ENCODE data around the gene MRPL49. TPM values are rescaled to one million over a fixed set of nuclear protein-coding genes. Genes with fewer than 3 reads are reported as not detected.

The MRPL49 gene
- total and polyA plus RNA-seq, 2 experiments from 2014 or later: 46.8 to 57.6 TPM

DNA sequence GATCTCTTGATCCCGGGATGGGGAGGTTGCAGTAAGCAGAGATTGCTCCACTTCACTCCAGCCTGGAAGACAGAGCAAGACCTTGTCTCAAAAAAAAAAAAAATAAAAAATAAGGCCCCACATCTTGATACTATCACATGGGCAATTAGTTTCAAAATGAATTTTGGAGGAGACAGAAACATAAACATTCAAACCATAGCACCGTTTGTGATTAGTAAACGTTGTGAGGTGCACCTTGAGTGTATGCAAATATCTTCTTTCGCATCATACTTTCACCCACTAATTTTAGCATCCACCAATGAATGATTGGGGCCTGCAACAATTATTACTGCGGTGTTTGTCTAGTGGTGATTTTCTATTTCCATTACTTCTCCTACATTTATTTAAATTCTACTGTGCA lies 36.9 kb downstream of the MRPL49 start:
- DNase-seq (ENCODE audit: low spot score): no peak
- Histone ChIP-seq H3K79me2 (no peaks in the 10 kb centered on the region), H3K4me3 (no peak overlapping the region), H3K4me2 (no peak overlapping the region), H3K4me1 (ENCODE audit: insufficient read depth) (no peaks in the 10 kb centered on the region), H3K36me3 (replicated peaks; ENCODE audit: insufficient read depth, low read depth) (no peaks in the 10 kb centered on the region), H4K20me1 (ENCODE audit: insufficient read depth, poor library complexity, severe bottlenecking) (no peaks in the 10 kb centered on the region), H3K9me3 (ENCODE audit: low read depth) (no peaks in the 10 kb centered on the region), H3K27ac (no peak overlapping the region), H3K27me3 (no peaks in the 10 kb centered on the region), H2AFZ (no peak overlapping the region), H3K9me2 (replicated peaks; ENCODE audit: insufficient read depth) (no peaks in the 10 kb centered on the region)
- WGBS (ENCODE audit: low lambda C conversion rate, missing lambda C conversion rate): 83% methylated on average over 5 of the region's 5 CpGs
- TF ChIP-seq EZH2phosphoT487 (IDR thresholded peaks at IDR 0.05; ENCODE audit: low read depth, severe bottlenecking, unreplicated experiment) (no peak), EZH2 (IDR thresholded peaks at IDR 0.05; ENCODE audit: borderline replicate concordance) (no peak)
- TF ChIP-seq, protein P1, sequence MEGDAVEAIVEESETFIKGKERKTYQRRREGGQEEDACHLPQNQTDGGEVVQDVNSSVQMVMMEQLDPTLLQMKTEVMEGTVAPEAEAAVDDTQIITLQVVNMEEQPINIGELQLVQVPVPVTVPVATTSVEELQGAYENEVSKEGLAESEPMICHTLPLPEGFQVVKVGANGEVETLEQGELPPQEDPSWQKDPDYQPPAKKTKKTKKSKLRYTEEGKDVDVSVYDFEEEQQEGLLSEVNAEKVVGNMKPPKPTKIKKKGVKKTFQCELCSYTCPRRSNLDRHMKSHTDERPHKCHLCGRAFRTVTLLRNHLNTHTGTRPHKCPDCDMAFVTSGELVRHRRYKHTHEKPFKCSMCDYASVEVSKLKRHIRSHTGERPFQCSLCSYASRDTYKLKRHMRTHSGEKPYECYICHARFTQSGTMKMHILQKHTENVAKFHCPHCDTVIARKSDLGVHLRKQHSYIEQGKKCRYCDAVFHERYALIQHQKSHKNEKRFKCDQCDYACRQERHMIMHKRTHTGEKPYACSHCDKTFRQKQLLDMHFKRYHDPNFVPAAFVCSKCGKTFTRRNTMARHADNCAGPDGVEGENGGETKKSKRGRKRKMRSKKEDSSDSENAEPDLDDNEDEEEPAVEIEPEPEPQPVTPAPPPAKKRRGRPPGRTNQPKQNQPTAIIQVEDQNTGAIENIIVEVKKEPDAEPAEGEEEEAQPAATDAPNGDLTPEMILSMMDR (IDR thresholded peaks at IDR 0.05; ENCODE audit: poor library complexity): no peak

DNA sequence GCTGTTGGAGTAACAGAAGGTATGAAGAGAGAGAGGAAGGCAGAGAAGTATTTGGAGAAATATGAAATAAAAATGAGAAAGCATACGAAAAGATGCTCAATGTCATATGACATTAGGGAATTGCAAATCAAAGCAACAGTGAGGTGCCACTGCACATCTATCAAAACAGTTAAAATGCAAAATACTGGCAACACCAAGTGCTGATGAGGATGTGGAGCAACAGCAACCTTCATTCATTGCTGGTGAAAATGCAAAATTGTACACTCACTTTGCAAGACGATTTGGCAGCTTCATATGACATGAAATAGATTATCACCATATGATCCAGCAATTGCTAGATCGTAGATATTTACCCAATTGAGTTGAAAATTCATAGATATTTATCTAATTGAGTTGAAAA lies 38.5 kb downstream of the MRPL49 start:
- no peak overlapping the region for H3K4me3 ChIP-seq
- H3K27ac ChIP-seq: no peak overlapping the region
- 75% methylated on average over 3 of the region's 3 CpGs for WGBS (ENCODE audit: low lambda C conversion rate, missing lambda C conversion rate)
- no peaks in the 10 kb centered on the region for H3K4me1 ChIP-seq (ENCODE audit: insufficient read depth)
- H3K79me2 ChIP-seq: no peaks in the 10 kb centered on the region
- H3K4me2 ChIP-seq: no peak overlapping the region
- H3K9me2 ChIP-seq (replicated peaks; ENCODE audit: insufficient read depth): no peaks in the 10 kb centered on the region
- no peak for DNase-seq (ENCODE audit: low spot score)
- no peak for TF ChIP-seq EZH2phosphoT487 (IDR thresholded peaks at IDR 0.05; ENCODE audit: low read depth, severe bottlenecking, unreplicated experiment)
- no peak for TF ChIP-seq EZH2 (IDR thresholded peaks at IDR 0.05; ENCODE audit: borderline replicate concordance)
- TF ChIP-seq, protein P1 (IDR thresholded peaks at IDR 0.05; ENCODE audit: poor library complexity): no peak
- no peak overlapping the region for H2AFZ ChIP-seq
- H3K36me3 ChIP-seq (replicated peaks; ENCODE audit: insufficient read depth, low read depth): no peaks in the 10 kb centered on the region
- H3K9me3 ChIP-seq (ENCODE audit: low read depth): no peaks in the 10 kb centered on the region
- H4K20me1 ChIP-seq (ENCODE audit: insufficient read depth, poor library complexity, severe bottlenecking): no peaks in the 10 kb centered on the region
- H3K27me3 ChIP-seq: no peaks in the 10 kb centered on the region

DNA sequence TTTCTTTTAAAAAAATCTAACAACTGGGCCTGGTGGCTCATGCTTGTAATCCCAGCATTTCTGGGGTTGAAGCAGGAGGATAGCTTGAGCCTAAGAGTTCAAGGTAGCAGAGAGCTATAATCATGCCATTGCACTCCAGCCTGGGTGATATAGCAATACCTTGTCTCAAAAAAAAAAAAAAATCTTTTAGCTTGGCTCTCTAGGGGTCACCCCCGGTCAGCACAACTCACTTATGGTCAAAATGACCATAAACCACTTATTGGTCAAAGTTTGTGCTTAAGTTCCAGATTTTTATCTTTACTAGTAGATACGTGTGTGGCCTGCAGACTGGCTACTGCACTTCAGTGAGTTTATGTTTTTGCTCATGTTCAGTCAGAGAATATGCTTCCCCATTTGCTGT lies 41.6 kb downstream of the MRPL49 start:
- H3K4me2 ChIP-seq: no peak overlapping the region
- H3K27me3 ChIP-seq: no peaks in the 10 kb centered on the region
- no peak for DNase-seq (ENCODE audit: low spot score)
- H3K9me2 ChIP-seq (replicated peaks; ENCODE audit: insufficient read depth): no peaks in the 10 kb centered on the region
- H3K9me3 ChIP-seq (ENCODE audit: low read depth): no peaks in the 10 kb centered on the region
- WGBS (ENCODE audit: low lambda C conversion rate, missing lambda C conversion rate): 67% methylated on average over 2 of the region's 2 CpGs
- H3K79me2 ChIP-seq: no peaks in the 10 kb centered on the region
- no peaks in the 10 kb centered on the region for H3K4me1 ChIP-seq (ENCODE audit: insufficient read depth)
- H3K27ac ChIP-seq: no peak overlapping the region
- H3K36me3 ChIP-seq (replicated peaks; ENCODE audit: insufficient read depth, low read depth): no peaks in the 10 kb centered on the region
- no peak overlapping the region for H2AFZ ChIP-seq
- no peak for TF ChIP-seq EZH2phosphoT487 (IDR thresholded peaks at IDR 0.05; ENCODE audit: low read depth, severe bottlenecking, unreplicated experiment)
- TF ChIP-seq, protein P1 (IDR thresholded peaks at IDR 0.05; ENCODE audit: poor library complexity): no peak
- no peak for TF ChIP-seq EZH2 (IDR thresholded peaks at IDR 0.05; ENCODE audit: borderline replicate concordance)
- H3K4me3 ChIP-seq: no peak overlapping the region
- H4K20me1 ChIP-seq (ENCODE audit: insufficient read depth, poor library complexity, severe bottlenecking): no peaks in the 10 kb centered on the region
